RKO (cell line): ENCODE measurements around the gene SP110.
A peak's percentile ranks its signal among the peaks of the same experiment; 100 is the strongest.

Source experiments
- DNase-seq: peaks from one replicate; pipeline ENCODE4 v3.0.0-alpha.2; 2016; ENCODE audit warnings: low spot score

The SP110 gene

GRCh38 chr2:230170532-230170931, 49.3 kb downstream of the SP110 start:
- no peak for DNase-seq

- DNase-seq = no peak
Measured at GRCh38 chr2:230166557-230167170, 53.1 kb downstream of the SP110 start.

- DNase-seq = no peak
Measured at GRCh38 chr2:230164139-230164538, 55.6 kb downstream of the SP110 start.

- DNase-seq = no peak
Measured at GRCh38 chr2:230162981-230163380, 56.8 kb downstream of the SP110 start.

GRCh38 chr2:230161184-230161583, 58.6 kb downstream of the SP110 start:
- DNase-seq = no peak

GRCh38 chr2:230160112-230160660, 59.6 kb downstream of the SP110 start:
- peak; percentile 40 for DNase-seq

GRCh38 chr2:230158468-230158867, 61.3 kb downstream of the SP110 start:
- no peak for DNase-seq

GRCh38 chr2:230156782-230157699, 62.7 kb downstream of the SP110 start:
- no peak for DNase-seq

GRCh38 chr2:230155359-230155758, 64.4 kb downstream of the SP110 start:
- no peak for DNase-seq

- DNase-seq = no peak
Measured at GRCh38 chr2:230153390-230153976, 66.3 kb downstream of the SP110 start.

- no peak for DNase-seq
Measured at GRCh38 chr2:230152334-230152733, 67.5 kb downstream of the SP110 start.

- no peak for DNase-seq
Measured at GRCh38 chr2:230144355-230144754, 75.4 kb downstream of the SP110 start.

- no peak for DNase-seq
Measured at GRCh38 chr2:230140667-230141066, 79.1 kb downstream of the SP110 start.

GRCh38 chr2:230137902-230138539, 81.8 kb downstream of the SP110 start:
- DNase-seq = peak; percentile 90

GRCh38 chr2:230135130-230135525, 84.7 kb downstream of the SP110 start:
- no peak for DNase-seq

GRCh38 chr2:230134496-230135129, 85.2 kb downstream of the SP110 start:
- peak; percentile 43 for DNase-seq

- no peak for DNase-seq
Measured at GRCh38 chr2:230131366-230131765, 88.4 kb downstream of the SP110 start.

GRCh38 chr2:230130668-230131364, 89.0 kb downstream of the SP110 start:
- peak; percentile 77 for DNase-seq

GRCh38 chr2:230129343-230129742, 90.4 kb downstream of the SP110 start:
- DNase-seq = no peak

- no peak for DNase-seq
Measured at GRCh38 chr2:230128623-230129342, 91.0 kb downstream of the SP110 start.
